ENCODE data around the gene USF1. TPM values are rescaled to one million over a fixed set of nuclear protein-coding genes. Genes with fewer than 3 reads are reported as not detected.

Gene USF1
- total and polyA plus RNA-seq, 9 of the 15 experiments (the other 6 are each of a cell fraction or from before 2014, with no cell fraction given): 7.4 to 60.2 (median 54.2) TPM

- TF ChIP-seq NFXL1 (CRISPR knock-in tag; IDR thresholded peaks at IDR 0.05): no peak
- peak; percentile 55 for TF ChIP-seq KDM5B (IDR thresholded peaks at IDR 0.05; ENCODE audit: insufficient replicate concordance, low read depth, low read length)
- no peak for TF ChIP-seq ZNF184 (CRISPR knock-in tag; IDR thresholded peaks at IDR 0.05)
- TF ChIP-seq PREB (CRISPR knock-in tag; IDR thresholded peaks at IDR 0.05): no peak
- TF ChIP-seq MAZ (CRISPR knock-in tag; conservative IDR thresholded peaks at IDR 0.05 in 1 of 2, IDR thresholded peaks at IDR 0.05 in 1 of 2): peak; percentile 74 to 79; a peak in 3 of 4 replicates
- peak; percentile 52; the same call in 1 of the 2 replicates for TF ChIP-seq BRD4 (IDR thresholded peaks at IDR 0.05)
- peak; percentile 57; the same call in 1 of the 2 replicates for TF ChIP-seq CREB3 (tag; conservative IDR thresholded peaks at IDR 0.05; ENCODE audit: low read depth)
- TF ChIP-seq KAT8 (IDR thresholded peaks at IDR 0.05; ENCODE audit: low read depth): no peak
- no peak for TF ChIP-seq FOXP4 (CRISPR knock-in tag; IDR thresholded peaks at IDR 0.05; ENCODE audit: borderline replicate concordance)
- TF ChIP-seq HMG20A (CRISPR knock-in tag; conservative IDR thresholded peaks at IDR 0.05): no peak
- peak; percentile 46 for TF ChIP-seq MAFF (IDR thresholded peaks at IDR 0.05; ENCODE audit: low read length)
- TF ChIP-seq CREB5 (CRISPR knock-in tag; IDR thresholded peaks at IDR 0.05): no peak
- peak; percentile 53 for TF ChIP-seq MYC (IDR thresholded peaks at IDR 0.05; ENCODE audit: low read depth, low read length)
- peak; percentile 45; the same call in 1 of the 2 replicates for TF ChIP-seq MYC (CRISPR knock-in tag; IDR thresholded peaks at IDR 0.05; ENCODE audit: borderline replicate concordance, low read depth)
- TF ChIP-seq FOXM1 (IDR thresholded peaks at IDR 0.05; ENCODE audit: low read depth): peak; percentile 41; the same call in 1 of the 2 replicates
- TF ChIP-seq FOXM1 (CRISPR knock-in tag; IDR thresholded peaks at IDR 0.05; ENCODE audit: low read depth): 0 out of 2 replicates have a peak, but pooled peaks have one; percentile 26
- TF ChIP-seq ZNF77 (CRISPR knock-in tag; IDR thresholded peaks at IDR 0.05): no peak
- TF ChIP-seq BDP1 (IDR thresholded peaks at IDR 0.05; ENCODE audit: insufficient read depth, insufficient read length): no peak
- TF ChIP-seq KHSRP (IDR thresholded peaks at IDR 0.05): no peak
- 0 out of 2 replicates have a peak, but pooled peaks have one; percentile 10 for TF ChIP-seq DNMT1 (IDR thresholded peaks at IDR 0.05)
- no peak for TF ChIP-seq ZNF143 (CRISPR knock-in tag; IDR thresholded peaks at IDR 0.05)
- no peak for TF ChIP-seq ARHGAP35 (IDR thresholded peaks at IDR 0.05; ENCODE audit: partially characterized antibody)
- TF ChIP-seq HIVEP1 (CRISPR knock-in tag; IDR thresholded peaks at IDR 0.05): no peak
- no peak for TF ChIP-seq ZNF23 (CRISPR knock-in tag; IDR thresholded peaks at IDR 0.05)
- TF ChIP-seq RB1 (IDR thresholded peaks at IDR 0.05; ENCODE audit: low read depth): no peak
Measured at GRCh38 chr1:161013488-161014230, 32.1 kb downstream of the USF1 start (continued).
